Liver (tissue), 9 donors: Measurements from ENCODE around the gene SH2D7. TPM values are rescaled to one million over a fixed set of nuclear protein-coding genes. Genes with fewer than 3 reads are reported as not detected.

Source experiments
- DNase-seq: peaks from one replicate; pipeline ENCODE4 v3.0.0-alpha.2; 2017; ENCODE audit warnings: low spot score
- H3K27ac ChIP-seq, 2 donors: one replicate each; pipeline ENCODE4 v1.7.0; 2013; ENCODE audit warnings: inconsistent platforms in 2 of 2, low read length in 2 of 2, control low read depth in 1 of 2, low read depth in 1 of 2, mild to moderate bottlenecking in 1 of 2
- H3K27me3 ChIP-seq, 4 donors: one replicate each; pipeline versions ENCODE4 v1.6.1 to v1.7.0; 2013; ENCODE audit warnings: low read length in 3 of 4, inconsistent platforms in 1 of 4, mild to moderate bottlenecking in 1 of 4, moderate library complexity in 1 of 4; ENCODE audit not compliant: control insufficient read depth in 4 of 4, insufficient read depth in 4 of 4
- H3K36me3 ChIP-seq, 4 donors: one replicate each; pipeline versions ENCODE4 v1.6.1 to v1.7.0; 2013; ENCODE audit warnings: low read length in 3 of 4, mild to moderate bottlenecking in 3 of 4, low read depth in 1 of 4, moderate library complexity in 1 of 4; ENCODE audit not compliant: control insufficient read depth in 4 of 4, insufficient read depth in 3 of 4
- H3K4me1 ChIP-seq, 4 donors: one replicate each; pipeline versions ENCODE4 v1.6.1 to v1.7.0; 2013; ENCODE audit warnings: low read length in 3 of 4, mild to moderate bottlenecking in 3 of 4, moderate library complexity in 1 of 4; ENCODE audit not compliant: control insufficient read depth in 4 of 4, insufficient read depth in 4 of 4
- H3K4me3 ChIP-seq, 3 donors: one replicate each; pipeline versions ENCODE4 v1.6.1 to v1.7.0; 2013; ENCODE audit warnings: low read length in 3 of 3, control low read depth in 1 of 3, low read depth in 1 of 3, mild to moderate bottlenecking in 1 of 3
- H3K9ac ChIP-seq, 2 donors: one replicate each; pipeline ENCODE4 v1.7.0; 2013; ENCODE audit warnings: low read length in 2 of 2, mild to moderate bottlenecking in 2 of 2, moderate library complexity in 2 of 2, control low read depth in 1 of 2, low read depth in 1 of 2
- H3K9me3 ChIP-seq, 4 donors: one replicate each; pipeline versions ENCODE4 v1.6.1 to v1.7.0; 2013; ENCODE audit warnings: low read length in 3 of 4; ENCODE audit not compliant: control insufficient read depth in 4 of 4
- ATF3 ChIP-seq: IDR thresholded peaks from 2 replicates; pipeline ENCODE4 v1.6.1; 2016; ENCODE audit warnings: antibody characterized with exemption
- FOXA1 ChIP-seq: IDR thresholded peaks from 2 replicates; pipeline ENCODE4 v1.6.1; 2016; ENCODE audit warnings: antibody characterized with exemption
- FOXA2 ChIP-seq: IDR thresholded peaks from 2 replicates; pipeline ENCODE4 v1.6.1; 2016; ENCODE audit warnings: antibody characterized with exemption
- HNF4A ChIP-seq, 2 donors: conservative IDR thresholded peaks; 2 replicates each; pipeline ENCODE4 v1.6.1; 2016; ENCODE audit warnings: antibody characterized with exemption in 2 of 2, mild to moderate bottlenecking in 2 of 2
- HNF4G ChIP-seq: IDR thresholded peaks from 2 replicates; pipeline ENCODE4 v1.6.1; 2016; ENCODE audit warnings: antibody characterized with exemption
- JUND ChIP-seq, 2 donors: IDR thresholded peaks; 2 replicates each; pipeline ENCODE4 v1.6.1; 2016; ENCODE audit warnings: antibody characterized with exemption in 2 of 2
- RAD21 ChIP-seq, 2 donors: IDR thresholded peaks; 2 replicates each; pipeline ENCODE4 v1.6.1; 2016; ENCODE audit warnings: antibody characterized with exemption in 2 of 2, mild to moderate bottlenecking in 2 of 2
- REST ChIP-seq: IDR thresholded peaks from 2 replicates; pipeline ENCODE4 v1.6.1; 2016; ENCODE audit warnings: antibody characterized with exemption, mild to moderate bottlenecking
- RXRA ChIP-seq, 2 donors: IDR thresholded peaks; 2 replicates each; pipeline ENCODE4 v1.6.1; 2017 to 2018; ENCODE audit warnings: antibody characterized with exemption in 2 of 2, mild to moderate bottlenecking in 1 of 2
- TAF1 ChIP-seq: conservative IDR thresholded peaks from 2 replicates; pipeline ENCODE4 v1.6.1; 2016; ENCODE audit warnings: antibody characterized with exemption, mild to moderate bottlenecking
- YY1 ChIP-seq: IDR thresholded peaks from 2 replicates; pipeline ENCODE4 v1.6.1; 2016; ENCODE audit warnings: antibody characterized with exemption, mild to moderate bottlenecking
- ZBTB33 ChIP-seq: IDR thresholded peaks from 2 replicates; pipeline ENCODE4 v1.6.1; 2016; ENCODE audit warnings: antibody characterized with exemption
- WGBS: extraction: QIAGEN DNeasy Blood & Tissue Kit; methylation state at CpG from one replicate; pipeline ENCODE4 v1.1.7; 2013; 5-methylcytosine and 5-hydroxymethylcytosine counted together
- polyA plus RNA-seq, 2 donors: library from polyadenylated mRNA; stranded (reverse) in 1 of 2; unstranded in 1 of 2; fragments of 200-250 nt in 1 of 2; fragments of >200 nt in 1 of 2; fragmentation: Nextera tagmentation in 1 of 2; extraction: Ambion mirVana in 1 of 2; gene quantifications; one replicate each; pipeline versions ENCODE4 v1.2.1 to v1.2.3, GENCODE V29; 2013 to 2015
- total RNA-seq, 2 donors: library from RNA; depleted of rRNA; stranded (reverse); fragments of >200 nt; gene quantifications; one replicate each; pipeline ENCODE4 v1.2.3, GENCODE V29; 2014
- TF ChIP-seq, protein P1 (sequence below): fragments of 150-350 bp; IDR thresholded peaks from 2 replicates; pipeline ENCODE4 v1.5.1; 2017; ENCODE audit warnings: improper control_type of control experiment, low read depth, low read length; ENCODE audit not compliant: missing input control
- donor health status: healthy.
- donor health status: healthy.
- donor health status: healthy.
- donor health status: healthy.
- donor health status: healthy.

SH2D7 gene
- total and polyA plus RNA-seq, 4 donors, result not detected

- TF ChIP-seq, protein P1, sequence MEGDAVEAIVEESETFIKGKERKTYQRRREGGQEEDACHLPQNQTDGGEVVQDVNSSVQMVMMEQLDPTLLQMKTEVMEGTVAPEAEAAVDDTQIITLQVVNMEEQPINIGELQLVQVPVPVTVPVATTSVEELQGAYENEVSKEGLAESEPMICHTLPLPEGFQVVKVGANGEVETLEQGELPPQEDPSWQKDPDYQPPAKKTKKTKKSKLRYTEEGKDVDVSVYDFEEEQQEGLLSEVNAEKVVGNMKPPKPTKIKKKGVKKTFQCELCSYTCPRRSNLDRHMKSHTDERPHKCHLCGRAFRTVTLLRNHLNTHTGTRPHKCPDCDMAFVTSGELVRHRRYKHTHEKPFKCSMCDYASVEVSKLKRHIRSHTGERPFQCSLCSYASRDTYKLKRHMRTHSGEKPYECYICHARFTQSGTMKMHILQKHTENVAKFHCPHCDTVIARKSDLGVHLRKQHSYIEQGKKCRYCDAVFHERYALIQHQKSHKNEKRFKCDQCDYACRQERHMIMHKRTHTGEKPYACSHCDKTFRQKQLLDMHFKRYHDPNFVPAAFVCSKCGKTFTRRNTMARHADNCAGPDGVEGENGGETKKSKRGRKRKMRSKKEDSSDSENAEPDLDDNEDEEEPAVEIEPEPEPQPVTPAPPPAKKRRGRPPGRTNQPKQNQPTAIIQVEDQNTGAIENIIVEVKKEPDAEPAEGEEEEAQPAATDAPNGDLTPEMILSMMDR, result no peak
- no peak for TF ChIP-seq RAD21 (IDR thresholded peaks at IDR 0.05)
- no peak for TF ChIP-seq RXRA (IDR thresholded peaks at IDR 0.05)
- TF ChIP-seq FOXA2, result no peak
- TF ChIP-seq TAF1, result no peak
- TF ChIP-seq ZBTB33, result no peak
- no peak for TF ChIP-seq YY1
Observed at GRCh38 chr15:78050826-78051225, 41.5 kb upstream of the SH2D7 start (continued).

GRCh38 chr15:78051596-78051995 lies 40.8 kb upstream of the SH2D7 start:
- Histone ChIP-seq H3K9me3 (no peaks in the 10 kb centered on the region), H3K27ac (no peak overlapping the region), H3K4me1 (peaks cover 17 to 62% (median 44%) of the 10 kb centered on the region in 4 donors), H3K36me3 (peaks cover 0 to 31% (median 4%) of the 10 kb centered on the region in 4 donors), H3K9ac (no peak overlapping the region), H3K27me3 (no peaks in the 10 kb centered on the region), H3K4me3 (no peak overlapping the region)
- DNase-seq, result no peak
- 63% methylated on average over 3 of the region's 3 CpGs for WGBS
- TF ChIP-seq REST (no peak), JUND (IDR thresholded peaks at IDR 0.05) (no peak), RAD21 (IDR thresholded peaks at IDR 0.05) (no peak), RXRA (IDR thresholded peaks at IDR 0.05) (no peak), FOXA1 (no peak), ATF3 (no peak), TAF1 (no peak), HNF4G (no peak), YY1 (no peak), HNF4A (conservative IDR thresholded peaks at IDR 0.05) (no peak), ZBTB33 (no peak)
- TF ChIP-seq, protein P1, result no peak
